HG02973 (cell line): Measurements from ENCODE around the gene CCBE1.
"Not testable (repeated sequence)": the region's sequence is repeated elsewhere in the genome, so short reads cannot be mapped to it uniquely, and the experiment has no call there.

ENCODE experiments used
- ATAC-seq: cut with Tn5 transposase; IDR thresholded peaks from one replicate; pipeline ENCODE4 v1.9.1; 2021; ENCODE audit warnings: moderate library complexity; ENCODE audit not compliant: unreplicated experiment

Gene CCBE1

GRCh38 chr18:59697236-59697932 lies at the start of gene CCBE1:
TSS of gene CCBE1 (minus strand) at chr18:59697423.
- peak; percentile 67 for ATAC-seq

- no peak for ATAC-seq
Observed at GRCh38 chr18:59744271-59744721, 47.1 kb upstream of the CCBE1 start.

GRCh38 chr18:59743566-59743965 lies 46.3 kb upstream of the CCBE1 start:
- no peak for ATAC-seq

GRCh38 chr18:59742325-59743111 lies 45.3 kb upstream of the CCBE1 start:
- ATAC-seq: no peak

GRCh38 chr18:59740141-59740540 lies 42.9 kb upstream of the CCBE1 start:
- no peak for ATAC-seq

- no peak for ATAC-seq
Observed at GRCh38 chr18:59737776-59738300, 40.6 kb upstream of the CCBE1 start.

- ATAC-seq: not testable (repeated sequence)
Observed at GRCh38 chr18:59737335-59737734, 40.1 kb upstream of the CCBE1 start.

GRCh38 chr18:59736061-59736460 lies 38.8 kb upstream of the CCBE1 start:
- ATAC-seq: no peak

GRCh38 chr18:59735269-59735860 lies 38.1 kb upstream of the CCBE1 start:
- no peak for ATAC-seq

- no peak for ATAC-seq
Observed at GRCh38 chr18:59733421-59733820, 36.2 kb upstream of the CCBE1 start.

GRCh38 chr18:59730896-59731295 lies 33.7 kb upstream of the CCBE1 start:
- no peak for ATAC-seq

GRCh38 chr18:59729781-59730180 lies 32.6 kb upstream of the CCBE1 start:
- ATAC-seq: no peak

- no peak for ATAC-seq
Observed at GRCh38 chr18:59728816-59729215, 31.6 kb upstream of the CCBE1 start.

GRCh38 chr18:59725142-59725541 lies 27.9 kb upstream of the CCBE1 start:
- ATAC-seq: no peak

- no peak for ATAC-seq
Observed at GRCh38 chr18:59724103-59724502, 26.9 kb upstream of the CCBE1 start.

- no peak for ATAC-seq
Observed at GRCh38 chr18:59721931-59722330, 24.7 kb upstream of the CCBE1 start.

GRCh38 chr18:59721211-59721610 lies 24.0 kb upstream of the CCBE1 start:
- ATAC-seq: no peak

GRCh38 chr18:59719544-59720181 lies 22.4 kb upstream of the CCBE1 start:
- ATAC-seq: no peak

GRCh38 chr18:59718464-59719157 lies 21.4 kb upstream of the CCBE1 start:
- no peak for ATAC-seq

GRCh38 chr18:59718108-59718463 lies 20.9 kb upstream of the CCBE1 start:
- no peak for ATAC-seq

GRCh38 chr18:59717291-59717690 lies 20.1 kb upstream of the CCBE1 start:
- ATAC-seq: no peak
